Measurements from ENCODE around the gene ITPRID1.

The ITPRID1 gene

DNA sequence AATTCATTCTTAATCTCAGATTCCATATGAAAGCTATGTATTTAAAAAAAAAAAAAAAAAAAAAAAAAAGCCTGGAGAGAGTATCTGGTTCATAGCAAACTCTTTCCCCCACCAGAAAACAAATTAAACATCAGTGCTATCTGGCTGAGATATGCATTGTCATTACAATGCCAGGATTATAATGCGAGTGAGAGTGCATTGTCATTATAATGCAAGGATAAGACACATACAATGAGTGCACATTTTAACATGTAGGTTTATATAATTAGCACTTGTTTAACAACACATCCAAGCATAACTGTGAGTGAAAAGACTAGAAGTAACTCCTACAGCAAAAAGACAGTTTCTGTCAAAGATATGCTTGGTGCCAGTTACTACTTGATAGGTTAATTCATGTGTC is 48.1 kb downstream of the ITPRID1 start:
- no peak overlapping the region for H3K9ac ChIP-seq (ENCODE audit: low read length)
- no peak overlapping the region for H3K4me3 ChIP-seq (ENCODE audit: low read depth, low read length)
- no peaks in the 10 kb centered on the region for H3K27me3 ChIP-seq (ENCODE audit: control insufficient read depth, insufficient read depth, low read length)
- peaks cover 9% of the 10 kb centered on the region; the same call in 1 of the 2 replicates for H3K9me3 ChIP-seq (ENCODE audit: control insufficient read depth, insufficient read depth, low read depth, low read length)
- H3K27ac ChIP-seq (ENCODE audit: low read depth, low read length), result no peak overlapping the region
- peaks cover 23% of the 10 kb centered on the region for H3K4me1 ChIP-seq (ENCODE audit: control insufficient read depth, insufficient read depth, low read length)
- H3K36me3 ChIP-seq (ENCODE audit: control insufficient read depth, insufficient read depth, low read length), result no peaks in the 10 kb centered on the region

DNA sequence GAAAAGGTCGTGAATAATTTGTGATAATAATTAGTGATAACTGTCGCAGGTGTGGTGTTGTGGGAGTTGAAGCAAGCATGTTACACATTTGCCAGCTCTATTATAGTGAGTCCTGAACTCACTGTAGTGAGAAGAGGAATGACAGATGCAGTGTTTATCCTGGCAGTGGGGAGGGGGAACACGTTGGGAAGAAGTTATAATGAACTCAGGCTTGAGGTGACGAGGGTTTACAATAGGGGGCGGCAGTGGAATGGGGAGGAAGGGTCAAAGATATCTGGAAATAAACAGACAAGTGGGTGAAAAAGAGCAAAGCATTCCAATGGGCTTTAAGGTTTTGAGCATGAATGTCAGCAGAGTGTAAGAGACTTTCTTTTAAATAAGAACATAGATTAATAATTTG is 49.6 kb downstream of the ITPRID1 start:
- no peak overlapping the region for H3K27ac ChIP-seq (ENCODE audit: low read depth, low read length)
- H3K9ac ChIP-seq (ENCODE audit: low read length), result no peak overlapping the region
- H3K4me1 ChIP-seq (ENCODE audit: control insufficient read depth, insufficient read depth, low read length), result peaks cover 23% of the 10 kb centered on the region
- H3K27me3 ChIP-seq (ENCODE audit: control insufficient read depth, insufficient read depth, low read length), result no peaks in the 10 kb centered on the region
- H3K4me3 ChIP-seq (ENCODE audit: low read depth, low read length), result no peak overlapping the region
- no peaks in the 10 kb centered on the region for H3K9me3 ChIP-seq (ENCODE audit: control insufficient read depth, insufficient read depth, low read depth, low read length)
- H3K36me3 ChIP-seq (ENCODE audit: control insufficient read depth, insufficient read depth, low read length), result no peaks in the 10 kb centered on the region

DNA sequence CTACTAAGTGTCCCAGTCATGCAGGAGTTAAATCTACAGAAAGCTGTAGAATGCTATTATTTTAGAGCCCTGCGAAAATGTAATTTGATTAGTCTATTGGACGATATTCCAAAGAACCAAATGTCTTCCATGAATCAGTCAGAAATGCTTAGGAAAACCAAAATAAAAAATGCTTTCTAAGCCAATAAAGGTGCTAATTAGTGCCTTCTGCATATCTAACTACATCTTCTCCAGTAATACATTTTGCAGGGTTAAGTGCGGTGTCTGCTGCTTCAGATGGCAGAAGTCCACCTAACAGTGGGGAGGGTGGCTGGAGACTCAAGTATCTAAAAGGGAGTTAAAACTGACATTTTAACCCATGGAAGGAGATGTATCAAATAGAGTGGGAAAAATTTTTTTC is 50.1 kb downstream of the ITPRID1 start:
- Histone ChIP-seq H3K36me3 (ENCODE audit: control insufficient read depth, insufficient read depth, low read length) (no peaks in the 10 kb centered on the region), H3K4me1 (ENCODE audit: control insufficient read depth, insufficient read depth, low read length) (peaks cover 23% of the 10 kb centered on the region), H3K9me3 (ENCODE audit: control insufficient read depth, insufficient read depth, low read depth, low read length) (no peaks in the 10 kb centered on the region), H3K27me3 (ENCODE audit: control insufficient read depth, insufficient read depth, low read length) (no peaks in the 10 kb centered on the region), H3K9ac (ENCODE audit: low read length) (no peak overlapping the region), H3K27ac (ENCODE audit: low read depth, low read length) (no peak overlapping the region), H3K4me3 (ENCODE audit: low read depth, low read length) (no peak overlapping the region)

DNA sequence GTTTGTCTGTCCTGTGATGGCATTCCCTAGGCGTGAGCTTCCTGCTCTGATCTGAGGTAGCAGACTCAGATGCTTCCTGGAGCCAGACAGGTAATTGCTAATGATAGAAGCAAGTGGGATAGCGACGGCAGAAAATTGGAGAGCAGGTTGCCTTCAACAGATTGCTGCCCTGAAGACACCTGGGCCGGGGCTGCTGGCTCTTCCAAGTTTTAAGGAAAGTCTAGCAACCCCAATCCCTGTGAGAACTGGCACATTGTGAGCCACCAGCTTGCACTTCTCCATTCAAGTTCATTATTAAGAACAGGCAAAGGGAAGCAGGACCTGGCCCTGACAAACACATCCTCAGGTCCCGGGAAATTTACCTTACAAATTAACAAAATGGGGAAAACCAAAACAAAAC is 50.8 kb downstream of the ITPRID1 start:
- H3K4me3 ChIP-seq (ENCODE audit: low read depth, low read length), result no peak overlapping the region
- peaks cover 23% of the 10 kb centered on the region for H3K4me1 ChIP-seq (ENCODE audit: control insufficient read depth, insufficient read depth, low read length)
- no peaks in the 10 kb centered on the region for H3K36me3 ChIP-seq (ENCODE audit: control insufficient read depth, insufficient read depth, low read length)
- H3K9me3 ChIP-seq (ENCODE audit: control insufficient read depth, insufficient read depth, low read depth, low read length), result no peaks in the 10 kb centered on the region
- no peak overlapping the region for H3K9ac ChIP-seq (ENCODE audit: low read length)
- H3K27ac ChIP-seq (ENCODE audit: low read depth, low read length), result no peak overlapping the region
- H3K27me3 ChIP-seq (ENCODE audit: control insufficient read depth, insufficient read depth, low read length), result no peaks in the 10 kb centered on the region

DNA sequence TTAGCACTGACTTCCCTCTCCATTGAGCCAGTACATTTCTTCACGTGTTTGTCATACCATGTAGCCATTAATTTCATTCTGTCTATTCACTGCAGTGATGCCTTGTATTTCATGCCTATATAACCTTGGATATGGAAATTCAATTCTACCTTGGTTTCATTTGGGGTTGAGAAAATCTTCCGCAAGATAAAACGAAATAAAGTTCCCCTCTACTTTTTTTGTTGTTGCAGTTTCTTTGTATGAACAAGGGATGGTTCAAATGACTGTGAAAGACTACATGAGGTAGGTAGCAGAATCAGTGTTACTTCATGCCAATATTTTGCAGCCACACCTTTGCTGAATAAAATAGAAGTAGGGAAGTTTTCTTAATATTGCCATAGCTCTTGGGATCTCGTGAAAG is 55.6 kb downstream of the ITPRID1 start:
- Histone ChIP-seq H3K27me3 (ENCODE audit: control insufficient read depth, insufficient read depth, low read length) (no peaks in the 10 kb centered on the region), H3K36me3 (ENCODE audit: control insufficient read depth, insufficient read depth, low read length) (no peaks in the 10 kb centered on the region), H3K9me3 (ENCODE audit: control insufficient read depth, insufficient read depth, low read depth, low read length) (no peaks in the 10 kb centered on the region), H3K27ac (ENCODE audit: low read depth, low read length) (no peak overlapping the region), H3K4me1 (ENCODE audit: control insufficient read depth, insufficient read depth, low read length) (no peaks in the 10 kb centered on the region), H3K9ac (ENCODE audit: low read length) (no peak overlapping the region), H3K4me3 (ENCODE audit: low read depth, low read length) (no peak overlapping the region)

DNA sequence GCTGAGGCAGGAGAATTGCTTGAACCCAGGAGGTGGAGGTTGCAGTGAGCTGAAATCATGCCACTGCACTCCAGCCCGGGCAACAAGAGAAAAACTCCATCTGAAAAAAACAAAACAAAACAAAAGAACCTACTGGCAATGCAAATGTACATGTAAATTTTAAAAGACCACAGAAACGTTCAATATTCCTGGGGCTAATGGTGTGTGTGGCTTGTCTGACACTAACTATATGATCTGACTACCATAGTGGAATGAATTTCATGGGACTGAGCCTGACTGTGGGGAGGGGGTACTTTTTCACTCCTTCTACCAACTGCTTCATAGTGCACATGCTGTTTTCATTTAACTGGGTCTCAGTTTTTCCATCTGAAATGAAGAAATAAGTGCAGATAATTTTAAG is 69.6 kb downstream of the ITPRID1 start:
- no peak overlapping the region for H3K9ac ChIP-seq (ENCODE audit: low read length)
- peaks cover 9% of the 10 kb centered on the region for H3K4me1 ChIP-seq (ENCODE audit: control insufficient read depth, insufficient read depth, low read length)
- H3K27me3 ChIP-seq (ENCODE audit: control insufficient read depth, insufficient read depth, low read length), result no peaks in the 10 kb centered on the region
- no peaks in the 10 kb centered on the region for H3K36me3 ChIP-seq (ENCODE audit: control insufficient read depth, insufficient read depth, low read length)
- H3K9me3 ChIP-seq (ENCODE audit: control insufficient read depth, insufficient read depth, low read depth, low read length), result peaks cover 3% of the 10 kb centered on the region; the same call in 1 of the 2 replicates
- H3K27ac ChIP-seq (ENCODE audit: low read depth, low read length), result no peak overlapping the region
- H3K4me3 ChIP-seq (ENCODE audit: low read depth, low read length), result no peak overlapping the region

DNA sequence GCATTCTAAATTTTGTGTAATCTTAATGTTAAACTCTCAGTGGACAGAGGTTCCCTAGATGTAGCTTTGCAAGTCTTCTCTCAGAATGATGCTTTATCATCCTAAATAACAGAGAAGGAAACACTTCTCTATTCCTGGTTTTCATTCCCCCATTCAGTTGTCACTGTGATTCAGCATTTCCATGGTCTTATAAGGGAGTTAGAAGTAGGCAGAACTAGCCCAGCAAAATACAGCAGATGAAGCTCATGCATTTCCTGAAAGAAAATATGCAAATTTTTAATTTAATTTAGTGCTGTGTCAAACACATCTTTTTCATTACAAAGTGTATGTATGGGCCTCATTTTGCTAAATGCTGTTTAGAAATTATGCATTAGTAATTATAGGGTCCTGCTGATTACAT is 70.1 kb downstream of the ITPRID1 start:
- Histone ChIP-seq H3K27me3 (ENCODE audit: control insufficient read depth, insufficient read depth, low read length) (no peaks in the 10 kb centered on the region), H3K4me3 (ENCODE audit: low read depth, low read length) (no peak overlapping the region), H3K4me1 (ENCODE audit: control insufficient read depth, insufficient read depth, low read length) (peaks cover 9% of the 10 kb centered on the region), H3K36me3 (ENCODE audit: control insufficient read depth, insufficient read depth, low read length) (no peaks in the 10 kb centered on the region), H3K27ac (ENCODE audit: low read depth, low read length) (no peak overlapping the region), H3K9ac (ENCODE audit: low read length) (no peak overlapping the region), H3K9me3 (ENCODE audit: control insufficient read depth, insufficient read depth, low read depth, low read length) (peaks cover 3% of the 10 kb centered on the region; the same call in 1 of the 2 replicates)

DNA sequence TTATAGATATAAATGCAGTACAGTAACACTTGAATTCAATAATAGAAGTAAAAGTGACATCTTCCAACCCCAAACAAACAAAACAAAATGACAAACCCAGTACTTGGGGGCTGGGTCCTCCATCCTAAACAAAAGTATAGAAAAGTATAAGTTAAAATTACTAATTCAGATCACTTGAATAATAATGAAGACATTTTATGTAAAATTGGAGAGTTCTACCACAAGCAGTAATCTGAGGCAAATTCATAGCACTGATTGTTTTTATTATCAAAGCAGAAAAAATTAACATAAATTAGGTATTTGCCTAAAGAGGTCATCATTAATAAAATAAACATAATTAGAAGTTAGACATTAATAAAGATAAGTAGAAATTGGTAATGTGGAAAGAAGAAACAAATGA is 81.5 kb downstream of the ITPRID1 start:
- H3K27ac ChIP-seq (ENCODE audit: low read depth, low read length), result no peak overlapping the region
- no peaks in the 10 kb centered on the region for H3K4me1 ChIP-seq (ENCODE audit: control insufficient read depth, insufficient read depth, low read length)
- H3K27me3 ChIP-seq (ENCODE audit: control insufficient read depth, insufficient read depth, low read length), result no peaks in the 10 kb centered on the region
- peaks cover 2% of the 10 kb centered on the region; the same call in 1 of the 2 replicates for H3K9me3 ChIP-seq (ENCODE audit: control insufficient read depth, insufficient read depth, low read depth, low read length)
- no peaks in the 10 kb centered on the region for H3K36me3 ChIP-seq (ENCODE audit: control insufficient read depth, insufficient read depth, low read length)
- H3K9ac ChIP-seq (ENCODE audit: low read length), result no peak overlapping the region
- no peak overlapping the region for H3K4me3 ChIP-seq (ENCODE audit: low read depth, low read length)

DNA sequence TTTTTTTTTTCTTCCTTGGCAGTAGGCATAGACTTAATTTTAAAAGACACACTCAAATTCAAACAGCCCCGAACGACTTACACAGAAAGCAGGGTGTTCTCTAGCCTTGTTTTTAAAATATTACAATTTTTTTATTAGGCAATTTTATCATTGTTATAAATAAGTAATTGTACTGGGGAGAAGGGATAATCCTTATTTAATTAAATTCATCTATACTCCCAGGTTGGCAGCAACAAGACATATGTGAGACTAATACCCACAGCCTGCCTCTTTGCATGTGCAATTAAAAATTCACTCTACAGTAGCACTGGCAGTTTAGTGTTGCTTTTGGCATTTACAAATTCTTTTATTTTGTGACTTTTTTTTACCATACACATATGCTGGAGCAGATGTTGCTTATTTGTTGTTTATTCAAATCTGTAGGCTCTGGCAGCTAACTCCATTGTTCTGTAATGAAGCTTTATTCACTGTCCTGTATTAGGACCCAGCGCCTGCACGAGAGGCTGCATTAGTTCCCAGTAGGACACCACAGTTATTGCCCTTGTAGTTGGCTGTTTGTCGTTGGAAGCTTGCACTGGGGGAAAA is 88.2 kb downstream of the ITPRID1 start:
- Histone ChIP-seq H3K27me3 (ENCODE audit: control insufficient read depth, insufficient read depth, low read length) (no peaks in the 10 kb centered on the region), H3K4me3 (ENCODE audit: low read depth, low read length) (no peak overlapping the region), H3K9ac (ENCODE audit: low read length) (no peak overlapping the region), H3K36me3 (ENCODE audit: control insufficient read depth, insufficient read depth, low read length) (no peaks in the 10 kb centered on the region), H3K4me1 (ENCODE audit: control insufficient read depth, insufficient read depth, low read length) (no peaks in the 10 kb centered on the region; the same call in 1 of the 2 replicates), H3K27ac (ENCODE audit: low read depth, low read length) (no peak overlapping the region), H3K9me3 (ENCODE audit: control insufficient read depth, insufficient read depth, low read depth, low read length) (no peaks in the 10 kb centered on the region)

DNA sequence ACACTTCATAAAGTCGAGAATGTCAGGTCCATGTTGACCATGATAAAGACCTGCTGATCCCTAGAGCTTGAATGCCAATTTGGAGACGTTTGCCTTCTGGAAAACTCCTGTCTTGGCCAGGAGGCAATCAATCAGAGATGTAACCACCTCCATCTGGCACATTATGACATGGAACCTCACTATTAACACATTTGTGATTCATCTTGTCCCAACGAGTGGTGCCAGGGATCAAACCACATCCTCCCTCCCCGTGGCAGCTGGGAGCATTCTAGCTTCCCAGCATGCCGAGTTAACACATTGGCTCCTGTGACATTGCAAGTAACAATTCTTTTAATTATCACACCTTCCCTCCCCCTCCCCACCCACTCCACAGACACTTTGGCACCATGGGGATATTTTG is 89.2 kb downstream of the ITPRID1 start:
- H3K4me1 ChIP-seq (ENCODE audit: control insufficient read depth, insufficient read depth, low read length), result no peaks in the 10 kb centered on the region; the same call in 1 of the 2 replicates
- H3K27ac ChIP-seq (ENCODE audit: low read depth, low read length), result no peak overlapping the region
- no peaks in the 10 kb centered on the region for H3K27me3 ChIP-seq (ENCODE audit: control insufficient read depth, insufficient read depth, low read length)
- H3K4me3 ChIP-seq (ENCODE audit: low read depth, low read length), result no peak overlapping the region
- H3K9ac ChIP-seq (ENCODE audit: low read length), result no peak overlapping the region
- no peaks in the 10 kb centered on the region for H3K36me3 ChIP-seq (ENCODE audit: control insufficient read depth, insufficient read depth, low read length)
- H3K9me3 ChIP-seq (ENCODE audit: control insufficient read depth, insufficient read depth, low read depth, low read length), result no peaks in the 10 kb centered on the region

DNA sequence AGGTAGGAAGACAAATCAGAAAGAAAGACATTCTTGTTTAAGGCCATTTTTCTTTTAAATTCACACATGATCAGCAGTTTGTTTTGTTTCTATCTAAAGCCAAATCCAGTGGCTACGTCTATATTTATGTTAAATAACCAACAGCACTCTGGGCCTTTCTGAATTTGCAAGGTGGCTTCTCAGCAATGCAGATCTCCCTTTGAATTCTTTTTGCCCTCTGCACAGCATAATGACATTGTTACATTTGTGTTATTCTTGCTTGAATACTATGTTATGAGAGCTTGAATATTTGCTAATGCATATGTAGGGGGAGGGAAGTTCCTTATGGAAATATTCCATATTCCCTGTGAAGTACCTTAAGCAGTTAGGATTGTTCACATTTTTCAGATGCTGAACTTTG is 99.7 kb downstream of the ITPRID1 start:
- H3K9ac ChIP-seq (ENCODE audit: low read length), result no peak overlapping the region
- no peaks in the 10 kb centered on the region for H3K9me3 ChIP-seq (ENCODE audit: control insufficient read depth, insufficient read depth, low read depth, low read length)
- no peaks in the 10 kb centered on the region for H3K27me3 ChIP-seq (ENCODE audit: control insufficient read depth, insufficient read depth, low read length)
- no peak overlapping the region for H3K4me3 ChIP-seq (ENCODE audit: low read depth, low read length)
- H3K27ac ChIP-seq (ENCODE audit: low read depth, low read length), result no peak overlapping the region
- H3K4me1 ChIP-seq (ENCODE audit: control insufficient read depth, insufficient read depth, low read length), result peaks cover 10% of the 10 kb centered on the region; the same call in 1 of the 2 replicates
- no peaks in the 10 kb centered on the region for H3K36me3 ChIP-seq (ENCODE audit: control insufficient read depth, insufficient read depth, low read length)

DNA sequence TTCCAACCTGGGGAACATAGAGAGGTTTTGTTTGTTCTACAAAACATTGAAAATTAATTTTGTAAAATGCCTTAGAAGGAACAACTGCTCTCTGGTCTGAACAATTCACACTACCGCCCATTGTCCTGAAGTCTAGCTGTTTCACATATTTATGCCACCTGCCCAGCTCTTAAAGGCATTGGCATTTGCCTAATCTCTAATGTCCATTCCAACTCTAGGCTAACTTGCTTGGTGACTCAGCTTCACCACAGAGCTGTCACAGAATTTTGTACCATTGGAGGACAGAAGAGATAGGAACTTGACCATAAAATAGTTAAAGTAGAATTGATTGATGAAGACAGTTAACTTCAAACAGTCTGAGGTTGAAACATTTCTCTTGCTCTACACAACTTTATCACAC is 119.6 kb downstream of the ITPRID1 start:
- H3K4me3 ChIP-seq (ENCODE audit: low read depth, low read length), result no peak overlapping the region
- H3K9ac ChIP-seq (ENCODE audit: low read length), result no peak overlapping the region
- H3K9me3 ChIP-seq (ENCODE audit: control insufficient read depth, insufficient read depth, low read depth, low read length), result no peaks in the 10 kb centered on the region
- no peaks in the 10 kb centered on the region for H3K36me3 ChIP-seq (ENCODE audit: control insufficient read depth, insufficient read depth, low read length)
- H3K27me3 ChIP-seq (ENCODE audit: control insufficient read depth, insufficient read depth, low read length), result no peaks in the 10 kb centered on the region
- no peak overlapping the region for H3K27ac ChIP-seq (ENCODE audit: low read depth, low read length)
- H3K4me1 ChIP-seq (ENCODE audit: control insufficient read depth, insufficient read depth, low read length), result peaks cover 6% of the 10 kb centered on the region

Data from HUES6 (cell line).